SK-N-SH (cell line): Measurements from ENCODE around the gene EVL. TPM values are rescaled to one million over a fixed set of nuclear protein-coding genes. Genes with fewer than 3 reads are reported as not detected.
A peak's percentile ranks its signal among the peaks of the same experiment; 100 is the strongest.

ENCODE experiments used
- CTCF ChIA-PET: fragments of 300-600, 350-600 bp; formaldehyde crosslinking; extraction: SDS; loops from one replicate; lab custom pipeline; 2021; lab: Yijun Ruan, JAX
- POLR2A ChIA-PET: fragments of 350-600 bp; sonication (Branson Sonifier 250); formaldehyde crosslinking; extraction: SDS; loops from one replicate; lab custom pipeline; 2020; ENCODE audit warnings: antibody characterized with exemption, inconsistent platforms; lab: Yijun Ruan, JAX
- DNase-seq: peaks from one replicate; pipeline ENCODE4 v3.0.0; 2012
- H2AFZ ChIP-seq: fragments of 200-600 bp; sonication (generic); 2 replicates; pipeline ENCODE4 v1.8.1; 2016; ENCODE audit warnings: antibody characterized with exemption, mild to moderate bottlenecking, low read depth
- H3F3A ChIP-seq: fragments of 200-600 bp; sonication (generic); replicated peaks from 2 replicates; pipeline ENCODE3; 2016; ENCODE audit warnings: antibody characterized with exemption, mild to moderate bottlenecking; ENCODE audit not compliant: insufficient read depth
- H3K27ac ChIP-seq, 2 experiments: fragments of 200-500 bp in 1 of 2; fragments of 200-600 bp in 1 of 2; sonication (Bioruptor generic) in 1 of 2; sonication (generic), shearing (Covaris generic) in 1 of 2; 2 replicates each; pipeline versions ENCODE4 v1.5.1 to v1.6.1; 2014 to 2016; ENCODE audit warnings: low read depth in 2 of 2, inconsistent platforms in 1 of 2, low read length in 1 of 2, mild to moderate bottlenecking in 1 of 2, mixed read lengths in 1 of 2
- H3K27me3 ChIP-seq: fragments of 200-600 bp; sonication (generic), shearing (Covaris generic); 2 replicates; pipeline ENCODE4 v1.6.1; 2016; ENCODE audit warnings: mixed run types; ENCODE audit not compliant: insufficient read depth
- H3K36me3 ChIP-seq, 2 experiments: fragments of 200-500 bp in 1 of 2; fragments of 200-600 bp in 1 of 2; sonication (Bioruptor generic) in 1 of 2; sonication (generic) in 1 of 2; replicated peaks in 1 of 2; 2 replicates each; pipeline versions ENCODE3 to v1.5.1; 2014 to 2016; ENCODE audit warnings: low read length in 1 of 2, mild to moderate bottlenecking in 1 of 2; ENCODE audit not compliant: insufficient read depth in 2 of 2, control insufficient read depth in 1 of 2
- H3K4me1 ChIP-seq, 2 experiments: fragments of 200-500 bp in 1 of 2; fragments of 200-600 bp in 1 of 2; sonication (Bioruptor generic) in 1 of 2; sonication (generic), shearing (Covaris generic) in 1 of 2; 2 replicates each; pipeline versions ENCODE4 v1.5.1 to v1.6.1; 2014 to 2016; ENCODE audit warnings: low read depth in 1 of 2, low read length in 1 of 2, mixed run types in 1 of 2; ENCODE audit not compliant: insufficient read depth in 2 of 2, control insufficient read depth in 1 of 2
- H3K4me2 ChIP-seq: fragments of 200-600 bp; sonication (generic), shearing (Covaris generic); 2 replicates; pipeline ENCODE4 v1.6.1; 2017; ENCODE audit warnings: mixed run types
- H3K4me3 ChIP-seq, 2 experiments: fragments of 200-500 bp in 1 of 2; fragments of 200-600 bp in 1 of 2; sonication (Bioruptor generic) in 1 of 2; sonication (generic), shearing (Covaris generic) in 1 of 2; 2 replicates each; pipeline versions ENCODE4 v1.5.1 to v1.8.1; 2014 to 2016; ENCODE audit warnings: low read depth in 2 of 2, inconsistent platforms in 1 of 2, low read length in 1 of 2, mild to moderate bottlenecking in 1 of 2, mixed read lengths in 1 of 2, moderate library complexity in 1 of 2
- H3K79me2 ChIP-seq: fragments of 200-600 bp; sonication (generic); 2 replicates; pipeline ENCODE4 v1.8.1; 2017; ENCODE audit warnings: mild to moderate bottlenecking; ENCODE audit not compliant: insufficient read depth
- H3K9ac ChIP-seq: fragments of 200-600 bp; sonication (generic); 2 replicates; pipeline ENCODE4 v1.6.1; 2017; ENCODE audit warnings: mixed run types
- H3K9me2 ChIP-seq: fragments of 200-600 bp; sonication (generic); 2 replicates; pipeline ENCODE4 v1.6.1; 2017; ENCODE audit warnings: mixed run types
- H3K9me3 ChIP-seq: fragments of 200-600 bp; sonication (generic); 2 replicates; pipeline ENCODE4 v1.6.1; 2017; ENCODE audit warnings: mixed run types, mild to moderate bottlenecking, moderate library complexity
- H4K20me1 ChIP-seq: fragments of 200-600 bp; sonication (generic); 2 replicates; pipeline ENCODE4 v1.6.1; 2017; ENCODE audit warnings: mild to moderate bottlenecking, mixed run types; ENCODE audit not compliant: insufficient read depth
- ELF1 ChIP-seq: IDR thresholded peaks from 2 replicates; pipeline ENCODE4 v1.4.0; 2012
- FOXJ3 ChIP-seq: sonication (generic); formaldehyde crosslinking; IDR thresholded peaks from 2 replicates; pipeline ENCODE4 v1.5.1; 2020; ENCODE audit warnings: mild to moderate bottlenecking, missing genetic modification reagents
- GATA2 ChIP-seq: sonication (generic); formaldehyde crosslinking; IDR thresholded peaks from 2 replicates; pipeline ENCODE4 v1.5.0; 2020; ENCODE audit warnings: mild to moderate bottlenecking, missing genetic modification reagents
- IRF3 ChIP-seq: fragments of 150-350 bp; IDR thresholded peaks from 2 replicates; pipeline ENCODE4 v1.6.1; 2016; ENCODE audit warnings: mild to moderate bottlenecking, low read depth, low read length
- JUND ChIP-seq: IDR thresholded peaks from 2 replicates; pipeline ENCODE4 v1.4.0; 2012
- MAX ChIP-seq: IDR thresholded peaks from 2 replicates; pipeline ENCODE4 v1.4.0; 2012; ENCODE audit warnings: low read depth
- MXI1 ChIP-seq: IDR thresholded peaks from 2 replicates; pipeline ENCODE4 v1.6.1; 2012; ENCODE audit warnings: mild to moderate bottlenecking, low read depth, low read length, improper control_type of control experiment
- NFIC ChIP-seq: IDR thresholded peaks from 2 replicates; pipeline ENCODE4 v1.4.0; 2012; ENCODE audit warnings: borderline replicate concordance
- PBX3 ChIP-seq: IDR thresholded peaks from 2 replicates; pipeline ENCODE4; 2012
- POLR2AphosphoS5 ChIP-seq: IDR thresholded peaks from 2 replicates; pipeline ENCODE4 v1.6.1; 2012; ENCODE audit warnings: low read depth, low read length
- REST ChIP-seq: IDR thresholded peaks from 2 replicates; pipeline ENCODE4 v1.6.1; 2012; ENCODE audit warnings: mild to moderate bottlenecking, low read depth, low read length, moderate library complexity
- RFX5 ChIP-seq: IDR thresholded peaks from 2 replicates; pipeline ENCODE4 v1.6.1; 2012; ENCODE audit warnings: mild to moderate bottlenecking, improper control_type of control experiment, low read length
- SIN3A ChIP-seq: IDR thresholded peaks from 2 replicates; pipeline ENCODE4 v1.6.1; 2012; ENCODE audit warnings: low read depth, mild to moderate bottlenecking, low read length, moderate library complexity, borderline replicate concordance
- TCF12 ChIP-seq: IDR thresholded peaks from 2 replicates; pipeline ENCODE4 v1.4.0; 2012
- TEAD4 ChIP-seq: IDR thresholded peaks from 2 replicates; pipeline ENCODE4 v1.4.0; 2012; ENCODE audit warnings: mild to moderate bottlenecking, borderline replicate concordance; ENCODE audit not compliant: insufficient read depth
- YY1 ChIP-seq: IDR thresholded peaks from 2 replicates; pipeline ENCODE4 v1.4.0; 2012; ENCODE audit warnings: low read depth, mild to moderate bottlenecking
- ZBTB33 ChIP-seq: IDR thresholded peaks from 2 replicates; pipeline ENCODE4 v1.4.0; 2012; ENCODE audit warnings: low read depth, borderline replicate concordance
- WGBS: methylation state at CpG from one replicate; pipeline ENCODE4 v1.1.6; 2017; ENCODE audit warnings: low lambda C conversion rate; 5-methylcytosine and 5-hydroxymethylcytosine counted together
- polyA plus RNA-seq, 3 experiments: library from polyadenylated mRNA; depleted of rRNA; stranded (reverse); fragments of >200 nt; gene quantifications; 2 replicates each; pipeline ENCODE4 v1.2.3, GENCODE V29; 2012

The EVL gene
- polyA plus RNA-seq, 1 of the 3 experiments (the other 2 are of a cell fraction) = 36.5 TPM

GRCh38 chr14:100147181-100147631 lies 82.0 kb downstream of the EVL start:
- CTCF ChIA-PET = interaction anchor here (0.8 to 2.1 kb wide), 2 partner anchors 16 to 39 kb away, joined by 3 to 8 read pairs; no protein-coding TSS in a partner anchor
- H3K4me3 ChIP-seq = no peak overlapping the region
- TF ChIP-seq MAX (no peak), FOXJ3 (CRISPR knock-in tag) (no peak), POLR2AphosphoS5 (no peak)
- TF ChIP-seq, all 33 proteins: peak for 0
- Histone ChIP-seq H3K27ac (no peak overlapping the region), H3K4me2 (no peak overlapping the region), H3K27me3 (no peaks in the 10 kb centered on the region), H3F3A (no peaks in the 10 kb centered on the region), H3K9me2 (no peaks in the 10 kb centered on the region), H2AFZ (no peak overlapping the region), H3K9me3 (no peaks in the 10 kb centered on the region), H3K4me1 (peaks cover 0 to 33% of the 10 kb centered on the region in 2 experiments; a peak in 1 of 4 replicates), H4K20me1 (no peaks in the 10 kb centered on the region), H3K79me2 (no peaks in the 10 kb centered on the region), H3K36me3 (peaks cover 0 to 2% of the 10 kb centered on the region in 2 experiments), H3K9ac (no peak overlapping the region)
- DNase-seq = peak; percentile 26
- WGBS = 94% methylated on average over 8 of the region's 20 CpGs
- POLR2A ChIA-PET = no interaction called here

GRCh38 chr14:100147691-100148464 lies 82.7 kb downstream of the EVL start:
- H3K4me1 ChIP-seq = peaks cover 0 to 26% of the 10 kb centered on the region in 2 experiments; a peak in 1 of 4 replicates
- H3F3A ChIP-seq = no peaks in the 10 kb centered on the region
- no peak overlapping the region for H3K4me2 ChIP-seq
- H4K20me1 ChIP-seq = no peaks in the 10 kb centered on the region
- no peaks in the 10 kb centered on the region for H3K9me2 ChIP-seq
- no peak overlapping the region for H3K9ac ChIP-seq
- no peaks in the 10 kb centered on the region for H3K27me3 ChIP-seq
- WGBS = 84% methylated on average over 17 of the region's 28 CpGs
- no peaks in the 10 kb centered on the region for H3K9me3 ChIP-seq
- POLR2A ChIA-PET = interaction anchor here (0.7 kb wide), 1 partner anchor 83 kb away, joined by 3 read pairs; no protein-coding TSS in a partner anchor
- no peaks in the 10 kb centered on the region for H3K79me2 ChIP-seq
- CTCF ChIA-PET = interaction anchor here (0.8 to 1.4 kb wide), 2 partner anchors 16 to 40 kb away, joined by 3 to 4 read pairs; no protein-coding TSS in a partner anchor
- no peak overlapping the region for H3K4me3 ChIP-seq
- H2AFZ ChIP-seq = no peak overlapping the region
- no peak overlapping the region for H3K27ac ChIP-seq
- DNase-seq = no peak
- H3K36me3 ChIP-seq = peaks cover 0 to 2% of the 10 kb centered on the region in 2 experiments
- TF ChIP-seq REST = no peak
- no peak for TF ChIP-seq IRF3
- TF ChIP-seq ZBTB33 = no peak
- TF ChIP-seq NFIC = no peak
- TF ChIP-seq POLR2AphosphoS5 = no peak
- no peak for TF ChIP-seq JUND
- no peak for TF ChIP-seq RFX5
- no peak for TF ChIP-seq SIN3A
- TF ChIP-seq GATA2 (CRISPR knock-in tag) = no peak
- no peak for TF ChIP-seq MXI1
- no peak for TF ChIP-seq YY1
- no peak for TF ChIP-seq ELF1
- no peak for TF ChIP-seq PBX3
- no peak for TF ChIP-seq TCF12
- TF ChIP-seq TEAD4 = no peak
